B cell (primary cell): ENCODE data around the gene GLMN.

Experiments
- CTCF ChIP-seq: fragments of 200-600 bp; IDR thresholded peaks from one replicate; pipeline ENCODE4 v1.8.0; 2022; ENCODE audit warnings: antibody characterized with exemption, mild to moderate bottlenecking
- EZH2 ChIP-seq: IDR thresholded peaks from 2 replicates; pipeline ENCODE4 v1.6.1; 2012; ENCODE audit warnings: borderline replicate concordance, low read depth, mild to moderate bottlenecking, moderate library complexity, low read length; ENCODE audit not compliant: insufficient read depth, poor library complexity, severe bottlenecking

GRCh38 chr1:92324784-92325183, 26.0 kb upstream of the GLMN start:
- no peak for TF ChIP-seq CTCF
- no peak for TF ChIP-seq EZH2
